K562 (cell line): ENCODE results near the gene ITGB2. TPM values are rescaled to one million over a fixed set of nuclear protein-coding genes. Genes with fewer than 3 reads are reported as not detected.

ENCODE experiments used
- ATF3 ChIP-seq, 2 experiments: fragments of 450-650 bp in 1 of 2; sonication (generic) in 1 of 2; formaldehyde crosslinking in 1 of 2; IDR thresholded peaks in 1 of 2; conservative IDR thresholded peaks in 1 of 2; 2 replicates each; pipeline versions ENCODE4 v1.6.1 to v1.8.1; 2016 to 2023; ENCODE audit warnings: mild to moderate bottlenecking in 2 of 2, moderate library complexity in 2 of 2, inconsistent platforms in 1 of 2, missing genetic modification reagents in 1 of 2
- BMI1 ChIP-seq: fragments of 150-350 bp; IDR thresholded peaks from 2 replicates; pipeline ENCODE4 v1.6.1; 2014; ENCODE audit warnings: low read length
- CHCHD3 ChIP-seq: fragments of 250-450 bp; sonication (Bioruptor Pico); IDR thresholded peaks from 2 replicates; pipeline ENCODE4 v2.1.2; 2022; ENCODE audit warnings: mild to moderate bottlenecking
- CTBP1 ChIP-seq: fragments of 450-650 bp; IDR thresholded peaks from 2 replicates; pipeline ENCODE4 v1.6.1; 2016; ENCODE audit warnings: borderline replicate concordance
- CTCF ChIP-seq, 3 experiments: IDR thresholded peaks in 2 of 3; conservative IDR thresholded peaks in 1 of 3; 2 replicates each; pipeline ENCODE4 v1.5.1; 2011 to 2012; ENCODE audit warnings: low read length in 3 of 3, mild to moderate bottlenecking in 3 of 3, control low read depth in 2 of 3, improper control_type of control experiment in 1 of 3, inconsistent platforms in 1 of 3, low read depth in 1 of 3, mixed read lengths in 1 of 3, moderate library complexity in 1 of 3; ENCODE audit not compliant: insufficient read depth in 2 of 3
- ETS2 ChIP-seq: IDR thresholded peaks from 2 replicates; pipeline ENCODE4 v1.6.1; 2016; ENCODE audit warnings: borderline replicate concordance, missing genetic modification characterization, mild to moderate bottlenecking, moderate library complexity, missing compliant biosample characterization; ENCODE audit not compliant: poor library complexity, severe bottlenecking
- JUN ChIP-seq, 2 experiments: sonication (generic) in 1 of 2; formaldehyde crosslinking in 1 of 2; IDR thresholded peaks; 2 replicates each; pipeline versions ENCODE4 v1.6.1 to v1.8.0; 2012 to 2022; ENCODE audit warnings: borderline replicate concordance in 2 of 2, mild to moderate bottlenecking in 2 of 2, improper control_type of control experiment in 1 of 2, low read depth in 1 of 2, low read length in 1 of 2, missing genetic modification reagents in 1 of 2
- PBX2 ChIP-seq, 2 experiments: IDR thresholded peaks in 1 of 2; conservative IDR thresholded peaks in 1 of 2; 2 replicates each; pipeline ENCODE4 v1.6.1; 2016; ENCODE audit warnings: low read depth in 2 of 2, mild to moderate bottlenecking in 1 of 2, missing compliant biosample characterization in 1 of 2, missing genetic modification characterization in 1 of 2, moderate library complexity in 1 of 2
- ZNF717 ChIP-seq: fragments of 250-450 bp; sonication (Bioruptor Pico); IDR thresholded peaks from 2 replicates; pipeline ENCODE4 v1.5.0; 2021
- polyA plus RNA-seq, 8 experiments: library from polyadenylated mRNA; depleted of rRNA in 4 of 8; stranded (reverse) in 5 of 8; unstranded in 3 of 8; fragments of >200 nt; fragmentation: Nextera tagmentation in 2 of 8; fragmentation: Illumina TruSeq in 1 of 8; extraction: Ambion mirVana in 2 of 8; extraction: Trizol in 1 of 8; gene quantifications; 2 replicates each; pipeline versions ENCODE4 v1.2.1 to v1.2.3, GENCODE V29; 2011 to 2014; ENCODE audit warnings: inconsistent platforms in 1 of 8, missing spikeins in 1 of 8
- total RNA-seq, 7 experiments: library from RNA; depleted of rRNA in 6 of 7; stranded (reverse); fragments of >200 nt in 6 of 7; fragmentation: Illumina TruSeq in 2 of 7; extraction: Trizol in 2 of 7; gene quantifications; 2 replicates each; pipeline versions ENCODE4 v1.2.1 to v1.2.3, GENCODE V29; 2011 to 2021; ENCODE audit warnings: low replicate concordance in 1 of 7

The ITGB2 gene
- total and polyA plus RNA-seq, 9 of the 15 experiments (the other 6 are each of a cell fraction or from before 2014, with no cell fraction given): 0.07 to 1.3 (median 0.51) TPM; not detected in 2

- no peak for TF ChIP-seq PBX2 (CRISPR knock-in tag; IDR thresholded peaks at IDR 0.05; ENCODE audit: low read depth)
- 0 out of 2 replicates have a peak, but pooled peaks have one; percentile 7 for TF ChIP-seq PBX2 (tag; conservative IDR thresholded peaks at IDR 0.05; ENCODE audit: low read depth)
- peak; percentile 46; the same call in 1 of the 2 replicates for TF ChIP-seq ATF3 (IDR thresholded peaks at IDR 0.05)
- no peak for TF ChIP-seq ATF3 (CRISPR knock-in tag; conservative IDR thresholded peaks at IDR 0.05)
- peak; percentile 24; the same call in 1 of the 2 replicates for TF ChIP-seq CTBP1
- TF ChIP-seq ZNF717 (CRISPR knock-in tag): no peak
- no peak for TF ChIP-seq BMI1
- TF ChIP-seq ETS2 (tag): no peak
- no peak for TF ChIP-seq CHCHD3 (CRISPR knock-in tag)
- 0 out of 2 replicates have a peak, but pooled peaks have one; percentile 34 for TF ChIP-seq JUN (IDR thresholded peaks at IDR 0.05; ENCODE audit: borderline replicate concordance, low read depth, low read length)
- TF ChIP-seq JUN (CRISPR knock-in tag; IDR thresholded peaks at IDR 0.05; ENCODE audit: borderline replicate concordance): no peak
- TF ChIP-seq CTCF (IDR thresholded peaks at IDR 0.05 in 2 of 3, conservative IDR thresholded peaks at IDR 0.05 in 1 of 3; ENCODE audit: insufficient read depth in 2 of 3, low read depth in 1 of 3, low read length in 3 of 3): 0 out of 6 replicates have a peak, but pooled peaks of 1 of the 3 experiments have one; percentile 2
- TF ChIP-seq, all 486 proteins: peak for 12
Measured at GRCh38 chr21:44868707-44869106, 52.0 kb downstream of the ITGB2 start (continued).
